ENCODE measurements around the gene MED25. TPM values are rescaled to one million over a fixed set of nuclear protein-coding genes. Genes with fewer than 3 reads are reported as not detected.
A peak's percentile ranks its signal among the peaks of the same experiment; 100 is the strongest.

The MED25 gene
- total and polyA plus RNA-seq, 5 donors from 2014 or later, result 12.7 to 67.9 (median 21.6) TPM

- ATAC-seq (ENCODE audit: low read depth in 2 of 2), result no peak
- Histone ChIP-seq H3K27ac (ENCODE audit: insufficient read depth, low read length, poor library complexity, severe bottlenecking) (no peak overlapping the region), H3K27me3 (ENCODE audit: control insufficient read depth, insufficient read depth, low read length) (no peaks in the 10 kb centered on the region), H3K36me3 (ENCODE audit: control insufficient read depth, insufficient read depth, low read length) (peaks cover 29% of the 10 kb centered on the region), H3K4me3 (ENCODE audit: low read depth, low read length) (no peak overlapping the region), H3K9me3 (ENCODE audit: control insufficient read depth in 2 of 2, low read length in 2 of 2) (no peaks in the 10 kb centered on the region), H3K4me1 (ENCODE audit: control insufficient read depth, insufficient read depth, low read length, poor library complexity, severe bottlenecking) (peaks cover 12% of the 10 kb centered on the region)
- Mint-ChIP-seq H3K27me3 (no peaks in the 10 kb centered on the region), H3K4me1 (peaks cover 0 to 24% (median 14%) of the 10 kb centered on the region in 4 donors), H3K27ac (peak overlapping the region in 1 of 3 donors; percentile 56), H3K36me3 (peaks cover 5% of the 10 kb centered on the region), H3K4me3 (peak overlapping the region in 1 of 4 donors; percentile 38), H3K9me3 (peaks cover 0 to 1% (median 0%) of the 10 kb centered on the region in 7 donors)
- no peak for DNase-seq
These were observed 43.7 kb downstream of the MED25 start for GRCh38 chr19:49861541-49862378.

GRCh38 chr19:49862391-49863253 lies 44.5 kb downstream of the MED25 start:
- H3K4me3 ChIP-seq (ENCODE audit: low read depth, low read length), result no peak overlapping the region
- Mint-ChIP-seq H3K36me3 (peaks cover 5% of the 10 kb centered on the region), H3K27ac (no peak overlapping the region), H3K4me1 (peaks cover 0 to 30% (median 14%) of the 10 kb centered on the region in 4 donors), H3K9me3 (peaks cover 0 to 1% (median 0%) of the 10 kb centered on the region in 7 donors), H3K27me3 (peaks cover 7% of the 10 kb centered on the region), H3K4me3 (peak overlapping the region in 2 of 4 donors; percentile 2 to 47)
- no peaks in the 10 kb centered on the region for H3K27me3 ChIP-seq (ENCODE audit: control insufficient read depth, insufficient read depth, low read length)
- no peaks in the 10 kb centered on the region for H3K9me3 ChIP-seq (ENCODE audit: control insufficient read depth in 2 of 2, low read length in 2 of 2)
- ATAC-seq (ENCODE audit: low read depth in 2 of 2), result no peak
- peaks cover 27% of the 10 kb centered on the region for H3K36me3 ChIP-seq (ENCODE audit: control insufficient read depth, insufficient read depth, low read length)
- no peak overlapping the region for H3K27ac ChIP-seq (ENCODE audit: insufficient read depth, low read length, poor library complexity, severe bottlenecking)
- DNase-seq, result no peak
- H3K4me1 ChIP-seq (ENCODE audit: control insufficient read depth, insufficient read depth, low read length, poor library complexity, severe bottlenecking), result peaks cover 18% of the 10 kb centered on the region

GRCh38 chr19:49863254-49863934 lies 45.3 kb downstream of the MED25 start:
- peaks cover 0 to 1% (median 0%) of the 10 kb centered on the region in 7 donors for H3K9me3 Mint-ChIP-seq
- no peak overlapping the region for H3K4me3 ChIP-seq (ENCODE audit: low read depth, low read length)
- peaks cover 27% of the 10 kb centered on the region for H3K36me3 ChIP-seq (ENCODE audit: control insufficient read depth, insufficient read depth, low read length)
- DNase-seq (no peak), ATAC-seq (ENCODE audit: low read depth in 2 of 2) (no peak)
- peaks cover 10% of the 10 kb centered on the region for H3K27me3 Mint-ChIP-seq
- H3K4me3 Mint-ChIP-seq, result peak overlapping the region in 2 of 4 donors; percentile 2 to 47
- H3K4me1 Mint-ChIP-seq, result peaks cover 0 to 35% (median 14%) of the 10 kb centered on the region in 4 donors
- H3K27ac ChIP-seq (ENCODE audit: insufficient read depth, low read length, poor library complexity, severe bottlenecking), result no peak overlapping the region
- peak overlapping the region in 1 of 3 donors; percentile 79 for H3K27ac Mint-ChIP-seq
- no peaks in the 10 kb centered on the region for H3K27me3 ChIP-seq (ENCODE audit: control insufficient read depth, insufficient read depth, low read length)
- peaks cover 19% of the 10 kb centered on the region for H3K4me1 ChIP-seq (ENCODE audit: control insufficient read depth, insufficient read depth, low read length, poor library complexity, severe bottlenecking)
- H3K9me3 ChIP-seq (ENCODE audit: control insufficient read depth in 2 of 2, low read length in 2 of 2), result no peaks in the 10 kb centered on the region
- peaks cover 5% of the 10 kb centered on the region for H3K36me3 Mint-ChIP-seq

GRCh38 chr19:49863935-49864320 lies 45.8 kb downstream of the MED25 start:
- H3K4me1 Mint-ChIP-seq, result peaks cover 0 to 35% (median 14%) of the 10 kb centered on the region in 4 donors
- H3K36me3 Mint-ChIP-seq, result peaks cover 5% of the 10 kb centered on the region
- no peak overlapping the region for H3K27ac Mint-ChIP-seq
- Histone ChIP-seq H3K4me1 (ENCODE audit: control insufficient read depth, insufficient read depth, low read length, poor library complexity, severe bottlenecking) (peaks cover 24% of the 10 kb centered on the region), H3K36me3 (ENCODE audit: control insufficient read depth, insufficient read depth, low read length) (peaks cover 24% of the 10 kb centered on the region), H3K27ac (ENCODE audit: insufficient read depth, low read length, poor library complexity, severe bottlenecking) (no peak overlapping the region), H3K4me3 (ENCODE audit: low read depth, low read length) (no peak overlapping the region), H3K27me3 (ENCODE audit: control insufficient read depth, insufficient read depth, low read length) (no peaks in the 10 kb centered on the region), H3K9me3 (ENCODE audit: control insufficient read depth in 2 of 2, low read length in 2 of 2) (no peaks in the 10 kb centered on the region)
- H3K9me3 Mint-ChIP-seq, result peaks cover 0 to 1% (median 0%) of the 10 kb centered on the region in 7 donors
- DNase-seq (no peak), ATAC-seq (ENCODE audit: low read depth in 2 of 2) (no peak)
- peak overlapping the region in 2 of 4 donors; percentile 6 to 21 for H3K4me3 Mint-ChIP-seq
- peaks cover 10% of the 10 kb centered on the region for H3K27me3 Mint-ChIP-seq

- Mint-ChIP-seq H3K27ac (no peak overlapping the region), H3K27me3 (peaks cover 10% of the 10 kb centered on the region), H3K9me3 (peaks cover 0 to 1% (median 0%) of the 10 kb centered on the region in 7 donors), H3K4me1 (peaks cover 0 to 35% (median 14%) of the 10 kb centered on the region in 4 donors), H3K4me3 (peak overlapping the region in 3 of 4 donors; percentile 6 to 75 (median 58)), H3K36me3 (peaks cover 5% of the 10 kb centered on the region)
- Histone ChIP-seq H3K27me3 (ENCODE audit: control insufficient read depth, insufficient read depth, low read length) (no peaks in the 10 kb centered on the region), H3K4me1 (ENCODE audit: control insufficient read depth, insufficient read depth, low read length, poor library complexity, severe bottlenecking) (peaks cover 32% of the 10 kb centered on the region), H3K27ac (ENCODE audit: insufficient read depth, low read length, poor library complexity, severe bottlenecking) (no peak overlapping the region), H3K9me3 (ENCODE audit: control insufficient read depth in 2 of 2, low read length in 2 of 2) (no peaks in the 10 kb centered on the region), H3K4me3 (ENCODE audit: low read depth, low read length) (no peak overlapping the region), H3K36me3 (ENCODE audit: control insufficient read depth, insufficient read depth, low read length) (peaks cover 19% of the 10 kb centered on the region)
- ATAC-seq (ENCODE audit: low read depth in 2 of 2), result no peak
- DNase-seq, result no peak
These were observed 46.8 kb downstream of the MED25 start for GRCh38 chr19:49864890-49865289.

GRCh38 chr19:49866933-49867782 lies 49.1 kb downstream of the MED25 start, which contains the start of gene PNKP:
Gene PNKP (minus strand): TSS chr19:49867576. CDS start chr19:49867204, 372 bp downstream.
- Mint-ChIP-seq H3K4me1 (peaks cover 0 to 51% (median 21%) of the 10 kb centered on the region in 4 donors), H3K4me3 (peak within 1 kb of the TSS in 2 of 4 donors; percentile 99 to 100), H3K36me3 (peaks cover 5% of the 10 kb centered on the region), H3K27ac (peak within 1 kb of the TSS in 2 of 3 donors; percentile 98 to 100), H3K9me3 (no peaks in the 10 kb centered on the region), H3K27me3 (peaks cover 10% of the 10 kb centered on the region)
- DNase-seq (peak; percentile 80 to 95 (median 91)), ATAC-seq (ENCODE audit: low read depth in 2 of 2) (peak; percentile 50 to 53)
- peak within 1 kb of the TSS; percentile 83 for H3K4me3 ChIP-seq (ENCODE audit: low read depth, low read length)
- H3K4me1 ChIP-seq (ENCODE audit: control insufficient read depth, insufficient read depth, low read length, poor library complexity, severe bottlenecking), result peaks cover 40% of the 10 kb centered on the region
- peak within 1 kb of the TSS; percentile 98 for H3K27ac ChIP-seq (ENCODE audit: insufficient read depth, low read length, poor library complexity, severe bottlenecking)
- no peaks in the 10 kb centered on the region for H3K27me3 ChIP-seq (ENCODE audit: control insufficient read depth, insufficient read depth, low read length)
- peaks cover 6% of the 10 kb centered on the region for H3K36me3 ChIP-seq (ENCODE audit: control insufficient read depth, insufficient read depth, low read length)
- H3K9me3 ChIP-seq (ENCODE audit: control insufficient read depth in 2 of 2, low read length in 2 of 2), result no peaks in the 10 kb centered on the region

Data from CD4-positive, CD25-positive, alpha-beta regulatory T cell (primary cell).